Renal cortical epithelial cell (primary cell): Measurements from ENCODE around the gene ZCCHC14. TPM values are rescaled to one million over a fixed set of nuclear protein-coding genes. Genes with fewer than 3 reads are reported as not detected.

Experiments
- DNase-seq: peaks from one replicate; pipeline ENCODE4 v3.0.0-alpha.2; 2011; ENCODE audit warnings: low read depth
- total RNA-seq: library from RNA; depleted of rRNA; stranded (reverse); fragments of >200 nt; gene quantifications from 2 replicates; pipeline ENCODE4 v1.2.3, GENCODE V29; 2014

Gene ZCCHC14
- total RNA-seq, 1 donor from 2014 or later, result 24.8 TPM

- DNase-seq, result peak; percentile 100
These were observed 35.0 kb downstream of the ZCCHC14 start for GRCh38 chr16:87457709-87458423.

GRCh38 chr16:87457061-87457611 is 35.7 kb downstream of the ZCCHC14 start:
- peak; percentile 97 for DNase-seq

GRCh38 chr16:87454391-87454790 is 38.4 kb downstream of the ZCCHC14 start:
- no peak for DNase-seq

GRCh38 chr16:87453326-87453725 is 39.5 kb downstream of the ZCCHC14 start:
- no peak for DNase-seq

GRCh38 chr16:87451563-87452210 is 41.1 kb downstream of the ZCCHC14 start:
- no peak for DNase-seq

- DNase-seq, result no peak
These were observed 44.0 kb downstream of the ZCCHC14 start for GRCh38 chr16:87448866-87449265.

- no peak for DNase-seq
These were observed 45.5 kb downstream of the ZCCHC14 start for GRCh38 chr16:87447323-87447722.

GRCh38 chr16:87446479-87446878 is 46.3 kb downstream of the ZCCHC14 start:
- no peak for DNase-seq

- DNase-seq, result no peak
These were observed 47.3 kb downstream of the ZCCHC14 start for GRCh38 chr16:87445486-87445885.

- no peak for DNase-seq
These were observed 48.9 kb downstream of the ZCCHC14 start for GRCh38 chr16:87443964-87444363.

GRCh38 chr16:87443016-87443415 is 49.8 kb downstream of the ZCCHC14 start:
- DNase-seq, result no peak

- no peak for DNase-seq
These were observed 50.2 kb downstream of the ZCCHC14 start for GRCh38 chr16:87442581-87442966.

- no peak for DNase-seq
These were observed 50.8 kb downstream of the ZCCHC14 start for GRCh38 chr16:87441886-87442580.

- DNase-seq, result no peak
These were observed 52.9 kb downstream of the ZCCHC14 start for GRCh38 chr16:87439926-87440325.

GRCh38 chr16:87438611-87438985 is 54.2 kb downstream of the ZCCHC14 start:
- DNase-seq, result no peak

- DNase-seq, result peak; percentile 20
These were observed 54.8 kb downstream of the ZCCHC14 start for GRCh38 chr16:87437911-87438610.

GRCh38 chr16:87437327-87437726 is 55.5 kb downstream of the ZCCHC14 start:
- DNase-seq, result no peak

GRCh38 chr16:87436225-87437172 is 56.3 kb downstream of the ZCCHC14 start:
- no peak for DNase-seq

GRCh38 chr16:87435372-87436224 is 57.2 kb downstream of the ZCCHC14 start:
- DNase-seq, result no peak

- no peak for DNase-seq
These were observed 58.6 kb downstream of the ZCCHC14 start for GRCh38 chr16:87434146-87434667.
